OCI-LY7 (cell line): ENCODE results near the gene ATPAF2. TPM values are rescaled to one million over a fixed set of nuclear protein-coding genes. Genes with fewer than 3 reads are reported as not detected.

Source experiments
- BruUV-seq: library from RNA; stranded (reverse); fragments of 400-500 nt; replicated peaks from 2 replicates; lab custom pipeline; 2021; lab: Mats Ljungman, UMichigan
- CTCF ChIA-PET: fragments of 300-600 bp; sonication (Branson Sonifier 250); formaldehyde crosslinking; loops from one replicate; lab custom pipeline; 2022; ENCODE audit warnings: antibody characterized with exemption; ENCODE audit not compliant: unreplicated experiment; lab: Charles Lee
- POLR2A ChIA-PET: fragments of 300-600 bp; sonication (Branson Sonifier 250); formaldehyde crosslinking; loops from one replicate; lab custom pipeline; 2022; ENCODE audit warnings: antibody characterized with exemption; lab: Charles Lee
- DNase-seq: peaks from one replicate; pipeline ENCODE4 v3.0.0-alpha.2; 2015; ENCODE audit warnings: low spot score
- H2AFZ ChIP-seq: fragments of 200-600 bp; sonication (generic), shearing (Covaris generic); 2 replicates; pipeline ENCODE4 v1.6.1; 2014; ENCODE audit warnings: mild to moderate bottlenecking, antibody characterized with exemption, low read length, moderate library complexity
- H3K27ac ChIP-seq: fragments of 200-600 bp; sonication (generic); 2 replicates; pipeline ENCODE4 v1.5.1; 2014; ENCODE audit warnings: mixed run types, low read depth, mild to moderate bottlenecking, moderate library complexity, low read length, inconsistent platforms; ENCODE audit not compliant: poor library complexity, severe bottlenecking
- H3K36me3 ChIP-seq: fragments of 200-600 bp; sonication (generic); 2 replicates; pipeline ENCODE4 v1.6.1; 2014; ENCODE audit warnings: mild to moderate bottlenecking, antibody characterized with exemption, low read length, moderate library complexity, mixed read lengths; ENCODE audit not compliant: insufficient read depth
- H3K4me1 ChIP-seq: fragments of 200-600 bp; sonication (generic); 2 replicates; pipeline ENCODE4 v1.5.1; 2014; ENCODE audit warnings: mild to moderate bottlenecking, low read length; ENCODE audit not compliant: insufficient read depth, poor library complexity, severe bottlenecking
- H3K4me2 ChIP-seq: fragments of 200-600 bp; sonication (generic); 2 replicates; pipeline ENCODE4 v1.6.1; 2014; ENCODE audit warnings: mild to moderate bottlenecking, low read length
- H3K4me3 ChIP-seq: fragments of 200-600 bp; sonication (generic); 2 replicates; pipeline ENCODE4 v1.5.1; 2014; ENCODE audit warnings: mild to moderate bottlenecking, low read depth, low read length; ENCODE audit not compliant: poor library complexity, severe bottlenecking
- H3K79me2 ChIP-seq: fragments of 200-600 bp; sonication (generic); 2 replicates; pipeline ENCODE4 v1.6.1; 2016; ENCODE audit warnings: low read depth, mild to moderate bottlenecking, low read length, moderate library complexity, mixed read lengths; ENCODE audit not compliant: insufficient read depth
- H3K9me2 ChIP-seq: fragments of 200-600 bp; sonication (generic); 2 replicates; pipeline ENCODE4 v1.6.1; 2016; ENCODE audit warnings: mild to moderate bottlenecking, low read length, mixed read lengths; ENCODE audit not compliant: insufficient read depth
- H3K9me3 ChIP-seq: fragments of 200-600 bp; sonication (generic); 2 replicates; pipeline ENCODE4 v1.6.1; 2014; ENCODE audit warnings: mild to moderate bottlenecking, mixed run types, low read length, mixed read lengths
- H4K20me1 ChIP-seq: fragments of 200-600 bp; sonication (generic); 2 replicates; pipeline ENCODE4 v1.6.1; 2014; ENCODE audit warnings: mild to moderate bottlenecking, antibody characterized with exemption, low read length, moderate library complexity, mixed read lengths; ENCODE audit not compliant: insufficient read depth
- EZH2phosphoT487 ChIP-seq: fragments of 200-600 bp; sonication (generic); IDR thresholded peaks from 2 replicates; pipeline ENCODE4 v1.6.1; 2018; ENCODE audit warnings: low read depth, borderline replicate concordance, mild to moderate bottlenecking, mixed run types, antibody characterized with exemption, low read length, moderate library complexity, mixed read lengths
- intact Hi-C: fragments of 100-400 bp; cut with micrococcal nuclease; formaldehyde crosslinking; loops from one replicate; pipeline ENCODE4 v1.10.0; 2022; ENCODE audit not compliant: unreplicated experiment
- total RNA-seq, 2 experiments: library from RNA; depleted of rRNA in 1 of 2; stranded (reverse); fragments of >200 nt in 1 of 2; shearing (Covaris generic) in 1 of 2; gene quantifications; 2 replicates each; pipeline ENCODE4 v1.2.3, GENCODE V29; 2014 to 2022
- TF ChIP-seq, protein P1 (sequence below): fragments of 200-600 bp; sonication (generic); conservative IDR thresholded peaks from 2 replicates; pipeline ENCODE4 v1.5.1; 2014; ENCODE audit warnings: mild to moderate bottlenecking, antibody characterized with exemption, low read length, moderate library complexity, mixed read lengths

ATPAF2 gene
- total RNA-seq, 2 experiments from 2014 or later: 42.9 to 56.2 TPM

DNA sequence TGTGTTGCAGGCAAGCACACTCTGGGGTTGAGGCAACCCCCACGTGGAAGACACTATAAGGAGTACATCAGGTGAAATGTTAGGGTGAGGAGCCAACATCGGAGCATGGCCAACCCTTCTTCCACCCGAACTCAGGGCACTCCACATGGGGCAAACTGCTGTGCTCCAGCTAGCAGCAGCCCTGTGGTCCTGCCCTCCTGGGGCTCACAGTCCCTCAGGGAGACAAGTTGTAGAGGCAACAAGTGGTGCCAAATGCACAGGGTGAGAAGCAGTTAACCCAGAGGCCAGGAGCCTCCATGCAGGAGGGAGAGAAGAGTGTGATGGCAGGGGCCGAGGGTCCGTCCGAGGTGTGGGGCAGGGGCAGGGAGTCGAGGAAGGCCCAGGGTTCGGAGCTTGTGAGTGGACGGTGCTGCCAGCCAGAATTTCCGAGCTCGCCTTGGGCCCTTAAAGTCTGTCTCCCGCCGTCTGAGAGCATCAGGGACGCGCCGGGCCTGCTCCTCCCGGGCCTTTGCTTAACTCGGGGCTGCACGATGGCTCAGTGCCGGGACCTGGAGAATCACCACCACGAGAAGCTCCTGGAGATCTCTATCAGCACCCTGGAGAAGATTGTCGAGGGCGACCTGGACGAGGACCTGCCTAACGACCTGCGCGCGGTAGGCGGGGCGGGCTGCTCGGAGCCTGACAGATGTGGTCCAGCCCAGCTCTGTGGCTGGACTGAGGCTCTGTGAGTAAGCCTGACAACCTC is 32.3 kb downstream of the ATPAF2 start:
- POLR2A ChIA-PET: no interaction called here
- H3K9me3 ChIP-seq: no peaks in the 10 kb centered on the region
- no peak overlapping the region for H3K4me3 ChIP-seq
- BruUV-seq: no TSS peak
- H2AFZ ChIP-seq: no peak overlapping the region
- DNase-seq: no peak
- H3K4me1 ChIP-seq: no peaks in the 10 kb centered on the region
- H3K79me2 ChIP-seq: no peaks in the 10 kb centered on the region
- peaks cover 17% of the 10 kb centered on the region for H3K36me3 ChIP-seq
- intact Hi-C loops: no loop called here
- H4K20me1 ChIP-seq: no peaks in the 10 kb centered on the region
- H3K4me2 ChIP-seq: no peak overlapping the region
- CTCF ChIA-PET: no interaction called here
- no peak overlapping the region for H3K27ac ChIP-seq
- H3K9me2 ChIP-seq: no peaks in the 10 kb centered on the region
- TF ChIP-seq, protein P1, sequence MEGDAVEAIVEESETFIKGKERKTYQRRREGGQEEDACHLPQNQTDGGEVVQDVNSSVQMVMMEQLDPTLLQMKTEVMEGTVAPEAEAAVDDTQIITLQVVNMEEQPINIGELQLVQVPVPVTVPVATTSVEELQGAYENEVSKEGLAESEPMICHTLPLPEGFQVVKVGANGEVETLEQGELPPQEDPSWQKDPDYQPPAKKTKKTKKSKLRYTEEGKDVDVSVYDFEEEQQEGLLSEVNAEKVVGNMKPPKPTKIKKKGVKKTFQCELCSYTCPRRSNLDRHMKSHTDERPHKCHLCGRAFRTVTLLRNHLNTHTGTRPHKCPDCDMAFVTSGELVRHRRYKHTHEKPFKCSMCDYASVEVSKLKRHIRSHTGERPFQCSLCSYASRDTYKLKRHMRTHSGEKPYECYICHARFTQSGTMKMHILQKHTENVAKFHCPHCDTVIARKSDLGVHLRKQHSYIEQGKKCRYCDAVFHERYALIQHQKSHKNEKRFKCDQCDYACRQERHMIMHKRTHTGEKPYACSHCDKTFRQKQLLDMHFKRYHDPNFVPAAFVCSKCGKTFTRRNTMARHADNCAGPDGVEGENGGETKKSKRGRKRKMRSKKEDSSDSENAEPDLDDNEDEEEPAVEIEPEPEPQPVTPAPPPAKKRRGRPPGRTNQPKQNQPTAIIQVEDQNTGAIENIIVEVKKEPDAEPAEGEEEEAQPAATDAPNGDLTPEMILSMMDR: no peak
- no peak for TF ChIP-seq EZH2phosphoT487

DNA sequence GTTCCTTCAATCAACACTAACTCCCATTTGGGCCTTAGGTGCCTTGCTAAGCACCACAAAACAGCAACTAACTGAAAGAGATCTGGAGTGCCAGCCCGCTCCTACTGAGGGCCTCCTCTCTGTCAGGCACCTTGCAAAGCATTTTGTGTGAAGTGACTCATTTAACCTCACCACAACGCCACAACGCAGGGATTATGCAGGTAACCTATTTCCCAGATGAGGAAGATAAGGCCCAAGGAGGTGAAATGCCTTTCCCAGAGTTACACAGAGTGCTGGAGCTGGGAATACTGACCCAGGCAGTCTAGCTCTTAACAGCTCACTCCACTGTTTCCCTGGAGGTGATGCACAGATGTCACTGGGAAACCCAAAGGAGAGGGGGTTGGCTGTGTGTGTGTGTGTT is 33.5 kb downstream of the ATPAF2 start:
- intact Hi-C loops: no loop called here
- CTCF ChIA-PET: interaction anchor here (1.6 kb wide), 1 partner anchor 10 kb away, joined by 4 read pairs; no protein-coding TSS in a partner anchor
- no TSS peak for BruUV-seq

More for the DNA sequence above, 33.5 kb downstream of the ATPAF2 start:
- no peak for DNase-seq
- Histone ChIP-seq H3K36me3 (peaks cover 9% of the 10 kb centered on the region), H3K9me2 (no peaks in the 10 kb centered on the region), H4K20me1 (no peaks in the 10 kb centered on the region), H3K27ac (no peak overlapping the region), H3K4me3 (no peak overlapping the region), H3K4me1 (no peaks in the 10 kb centered on the region), H2AFZ (no peak overlapping the region), H3K79me2 (no peaks in the 10 kb centered on the region), H3K4me2 (no peak overlapping the region), H3K9me3 (no peaks in the 10 kb centered on the region)
- TF ChIP-seq, protein P1: no peak
- TF ChIP-seq EZH2phosphoT487: no peak
- POLR2A ChIA-PET: no interaction called here
